Fibroblast of villous mesenchyme (primary cell): Measurements from ENCODE around the gene RPS10. TPM values are rescaled to one million over a fixed set of nuclear protein-coding genes. Genes with fewer than 3 reads are reported as not detected.

Source experiments
- DNase-seq: peaks from one replicate; pipeline ENCODE4 v3.0.0-alpha.2; 2010; ENCODE audit warnings: low read depth
- H3K4me3 ChIP-seq: 2 replicates; pipeline ENCODE4 v1.5.1; 2011; ENCODE audit warnings: low read depth, mild to moderate bottlenecking, low read length
- CTCF ChIP-seq: IDR thresholded peaks from 2 replicates; pipeline ENCODE4 v1.5.1; 2012; ENCODE audit warnings: low read depth, mild to moderate bottlenecking, low read length; ENCODE audit not compliant: insufficient read depth
- total RNA-seq: library from RNA; depleted of rRNA; stranded (reverse); fragments of >200 nt; gene quantifications from 2 replicates; pipeline ENCODE4 v1.2.3, GENCODE V29; 2012

The RPS10 gene
- total RNA-seq, 1 donor = 1,946 TPM

GRCh38 chr6:34451192-34451591, 25.3 kb upstream of the RPS10 start:
- H3K4me3 ChIP-seq = no peak overlapping the region
- DNase-seq = no peak
- no peak for TF ChIP-seq CTCF

GRCh38 chr6:34447910-34448309, 22.0 kb upstream of the RPS10 start:
- no peak overlapping the region for H3K4me3 ChIP-seq
- no peak for DNase-seq
- no peak for TF ChIP-seq CTCF

GRCh38 chr6:34447386-34447785, 21.5 kb upstream of the RPS10 start:
- TF ChIP-seq CTCF = no peak
- no peak for DNase-seq
- no peak overlapping the region for H3K4me3 ChIP-seq

GRCh38 chr6:34445313-34445860, 19.5 kb upstream of the RPS10 start:
- DNase-seq = no peak
- H3K4me3 ChIP-seq = no peak overlapping the region
- TF ChIP-seq CTCF = no peak

GRCh38 chr6:34441526-34441925, 15.7 kb upstream of the RPS10 start:
- no peak for DNase-seq
- no peak overlapping the region for H3K4me3 ChIP-seq
- TF ChIP-seq CTCF = no peak

- DNase-seq = no peak
- no peak overlapping the region for H3K4me3 ChIP-seq
- TF ChIP-seq CTCF = no peak
Observed at GRCh38 chr6:34439442-34439841, 13.6 kb upstream of the RPS10 start.

GRCh38 chr6:34438705-34439104, 12.8 kb upstream of the RPS10 start:
- H3K4me3 ChIP-seq = no peak overlapping the region
- no peak for TF ChIP-seq CTCF
- DNase-seq = no peak
